CD4-positive, CD25-positive, alpha-beta regulatory T cell (primary cell): Measurements from ENCODE around the gene RPRD1B. TPM values are rescaled to one million over a fixed set of nuclear protein-coding genes. Genes with fewer than 3 reads are reported as not detected.

Experiments used
- ATAC-seq, 2 donors: fragments of 150-1000 bp; cut with Tn5 transposase; one replicate each; pipeline ENCODE4 v1.10.0; 2021; ENCODE audit warnings: low read depth in 2 of 2, moderate number of reproducible peaks in 2 of 2, moderate library complexity in 1 of 2
- DNase-seq, 3 donors: peaks; one replicate each; pipeline versions ENCODE4 v3.0.0 to v3.0.0-alpha.2; 2012 to 2022; ENCODE audit warnings: mixed read lengths in 1 of 3
- H3K27ac ChIP-seq: one replicate; pipeline ENCODE4 v1.7.0; 2013; ENCODE audit warnings: mild to moderate bottlenecking, low read length; ENCODE audit not compliant: insufficient read depth, poor library complexity, severe bottlenecking
- H3K27me3 ChIP-seq: one replicate; pipeline ENCODE4 v1.7.0; 2013; ENCODE audit warnings: low read length; ENCODE audit not compliant: control insufficient read depth, insufficient read depth
- H3K36me3 ChIP-seq: one replicate; pipeline ENCODE4 v1.7.0; 2013; ENCODE audit warnings: mild to moderate bottlenecking, low read length, moderate library complexity; ENCODE audit not compliant: control insufficient read depth, insufficient read depth
- H3K4me1 ChIP-seq: 2 replicates; pipeline ENCODE4 v1.7.0; 2013; ENCODE audit warnings: mild to moderate bottlenecking, low read length; ENCODE audit not compliant: insufficient read depth, control insufficient read depth, poor library complexity, severe bottlenecking
- H3K4me3 ChIP-seq: one replicate; pipeline ENCODE4 v1.7.0; 2013; ENCODE audit warnings: low read depth, mild to moderate bottlenecking, low read length, moderate library complexity
- H3K9me3 ChIP-seq, 2 experiments: 1 replicate in 1 of 2; 2 replicates in 1 of 2; pipeline ENCODE4 v1.7.0; 2013; ENCODE audit warnings: low read length in 2 of 2, mild to moderate bottlenecking in 1 of 2, moderate library complexity in 1 of 2; ENCODE audit not compliant: control insufficient read depth in 2 of 2
- H3K27ac Mint-ChIP-seq, 3 donors: one replicate each; pipeline ENCODE4 v1.8.0; 2020 to 2022; ENCODE audit warnings: mild to moderate bottlenecking in 3 of 3, mixed read lengths in 3 of 3, moderate library complexity in 2 of 3
- H3K27me3 Mint-ChIP-seq: one replicate; pipeline ENCODE4 v1.8.0; 2022; ENCODE audit warnings: mild to moderate bottlenecking, mixed read lengths
- H3K36me3 Mint-ChIP-seq: one replicate; pipeline ENCODE4 v1.8.0; 2020; ENCODE audit warnings: mixed read lengths
- H3K4me1 Mint-ChIP-seq, 4 donors: one replicate each; pipeline ENCODE4 v1.8.0; 2020 to 2022; ENCODE audit warnings: mixed read lengths in 4 of 4, mild to moderate bottlenecking in 1 of 4
- H3K4me3 Mint-ChIP-seq, 4 donors: one replicate each; pipeline ENCODE4 v1.8.0; 2020 to 2022; ENCODE audit warnings: mild to moderate bottlenecking in 4 of 4, mixed read lengths in 4 of 4, moderate library complexity in 3 of 4
- H3K9me3 Mint-ChIP-seq, 7 donors: one replicate each; pipeline ENCODE4 v1.8.0; 2020 to 2022; ENCODE audit warnings: mixed read lengths in 7 of 7, mild to moderate bottlenecking in 3 of 7, moderate library complexity in 2 of 7
- polyA plus RNA-seq, 4 donors: library from polyadenylated mRNA; unstranded; fragments of 300-500 nt; fragmentation: Illumina TruSeq; gene quantifications; one replicate each; pipeline ENCODE4 v1.2.3, GENCODE V29; 2021
- total RNA-seq: library from RNA; stranded (reverse); gene quantifications from one replicate; pipeline ENCODE4 v1.2.3, GENCODE V29; 2022

RPRD1B gene
- total and polyA plus RNA-seq, 5 donors from 2014 or later = 3.8 to 54.0 (median 4.4) TPM

- Histone ChIP-seq H3K9me3 (no peaks in the 10 kb centered on the region), H3K4me1 (no peaks in the 10 kb centered on the region), H3K27ac (no peak overlapping the region), H3K4me3 (no peak overlapping the region), H3K27me3 (no peaks in the 10 kb centered on the region), H3K36me3 (no peaks in the 10 kb centered on the region)
- ATAC-seq = no peak
- no peaks in the 10 kb centered on the region for H3K36me3 Mint-ChIP-seq
- H3K4me1 Mint-ChIP-seq = peaks cover 0 to 7% (median 0%) of the 10 kb centered on the region in 4 donors
- no peak overlapping the region for H3K27ac Mint-ChIP-seq
- H3K4me3 Mint-ChIP-seq = no peak overlapping the region
- peaks cover 14% of the 10 kb centered on the region for H3K27me3 Mint-ChIP-seq
- DNase-seq = no peak
- H3K9me3 Mint-ChIP-seq = no peaks in the 10 kb centered on the region
These were observed 82.3 kb downstream of the RPRD1B start for GRCh38 chr20:38115896-38116295.

- ATAC-seq (no peak), DNase-seq (no peak)
- peaks cover 0 to 7% (median 0%) of the 10 kb centered on the region in 4 donors for H3K4me1 Mint-ChIP-seq
- Histone ChIP-seq H3K36me3 (no peaks in the 10 kb centered on the region), H3K27ac (no peak overlapping the region), H3K27me3 (no peaks in the 10 kb centered on the region), H3K9me3 (no peaks in the 10 kb centered on the region), H3K4me1 (no peaks in the 10 kb centered on the region), H3K4me3 (no peak overlapping the region)
- H3K9me3 Mint-ChIP-seq = no peaks in the 10 kb centered on the region
- H3K27me3 Mint-ChIP-seq = peaks cover 14% of the 10 kb centered on the region
- no peaks in the 10 kb centered on the region for H3K36me3 Mint-ChIP-seq
- peak overlapping the region in 1 of 3 donors; percentile 8 for H3K27ac Mint-ChIP-seq
- no peak overlapping the region for H3K4me3 Mint-ChIP-seq
These were observed 83.0 kb downstream of the RPRD1B start for GRCh38 chr20:38116409-38117165.

- H3K9me3 ChIP-seq = no peaks in the 10 kb centered on the region
- ATAC-seq (no peak), DNase-seq (no peak)
- peaks cover 14% of the 10 kb centered on the region for H3K27me3 Mint-ChIP-seq
- no peaks in the 10 kb centered on the region for H3K36me3 Mint-ChIP-seq
- no peak overlapping the region for H3K27ac ChIP-seq
- no peak overlapping the region for H3K27ac Mint-ChIP-seq
- H3K36me3 ChIP-seq = no peaks in the 10 kb centered on the region
- no peaks in the 10 kb centered on the region for H3K4me1 ChIP-seq
- peaks cover 0 to 7% (median 0%) of the 10 kb centered on the region in 4 donors for H3K4me1 Mint-ChIP-seq
- H3K4me3 Mint-ChIP-seq = no peak overlapping the region
- no peaks in the 10 kb centered on the region for H3K27me3 ChIP-seq
- no peak overlapping the region for H3K4me3 ChIP-seq
- H3K9me3 Mint-ChIP-seq = no peaks in the 10 kb centered on the region
These were observed 83.7 kb downstream of the RPRD1B start for GRCh38 chr20:38117205-38117604.

- DNase-seq = no peak
- H3K36me3 ChIP-seq = no peaks in the 10 kb centered on the region
- H3K27me3 ChIP-seq = no peaks in the 10 kb centered on the region
- Mint-ChIP-seq H3K9me3 (no peaks in the 10 kb centered on the region), H3K4me1 (peaks cover 0 to 7% (median 0%) of the 10 kb centered on the region in 4 donors), H3K27ac (no peak overlapping the region), H3K4me3 (no peak overlapping the region), H3K27me3 (peaks cover 14% of the 10 kb centered on the region), H3K36me3 (no peaks in the 10 kb centered on the region)
- ATAC-seq = no peak
- H3K9me3 ChIP-seq = no peaks in the 10 kb centered on the region
- H3K4me1 ChIP-seq = no peaks in the 10 kb centered on the region
- H3K4me3 ChIP-seq = no peak overlapping the region
- H3K27ac ChIP-seq = no peak overlapping the region
These were observed 84.1 kb downstream of the RPRD1B start for GRCh38 chr20:38117635-38118034.

DNA sequence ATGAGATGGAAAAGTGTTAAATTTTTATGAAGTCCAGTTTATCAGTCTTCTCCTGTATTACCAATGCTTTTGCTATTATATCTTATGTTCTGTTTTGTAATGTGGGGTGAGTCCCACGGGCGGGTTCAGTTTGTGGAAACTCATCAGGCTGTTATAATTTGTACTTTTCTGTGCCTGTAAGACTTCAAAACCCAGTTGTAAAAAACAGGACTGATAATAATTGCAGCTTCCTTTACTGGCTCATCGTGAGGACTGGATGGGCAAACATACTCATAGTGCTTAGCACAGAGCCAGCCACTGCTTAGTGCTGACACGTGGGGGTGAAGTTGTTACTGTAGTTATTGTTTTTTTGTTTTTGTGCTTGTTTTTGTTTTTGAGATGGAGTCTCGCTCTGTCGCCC, 85.9 kb downstream of the RPRD1B start:
- Mint-ChIP-seq H3K27ac (no peak overlapping the region), H3K36me3 (no peaks in the 10 kb centered on the region), H3K9me3 (no peaks in the 10 kb centered on the region), H3K4me3 (no peak overlapping the region), H3K27me3 (peaks cover 14% of the 10 kb centered on the region), H3K4me1 (peaks cover 0 to 7% (median 0%) of the 10 kb centered on the region in 4 donors)
- no peak for DNase-seq
- no peak overlapping the region for H3K4me3 ChIP-seq
- no peak for ATAC-seq
- no peaks in the 10 kb centered on the region for H3K27me3 ChIP-seq
- no peaks in the 10 kb centered on the region for H3K9me3 ChIP-seq
- no peak overlapping the region for H3K27ac ChIP-seq
- H3K36me3 ChIP-seq = no peaks in the 10 kb centered on the region
- H3K4me1 ChIP-seq = no peaks in the 10 kb centered on the region

DNA sequence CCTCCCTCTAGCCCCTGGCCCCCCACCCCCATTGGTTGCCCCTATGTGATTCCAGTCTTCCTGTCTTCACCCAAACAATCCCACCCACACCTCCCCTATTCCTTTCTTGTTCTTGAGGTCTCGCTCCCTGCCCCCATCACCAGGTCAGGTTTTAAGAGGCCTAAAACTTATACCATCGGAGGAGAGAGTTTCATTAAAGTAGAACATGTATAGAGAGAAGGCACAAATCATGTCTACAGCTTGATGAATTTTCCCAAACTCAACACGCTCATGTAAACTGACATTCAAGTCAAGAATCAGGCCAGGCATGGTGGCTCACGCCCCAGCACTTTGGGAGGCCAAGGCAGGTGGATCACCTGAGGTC, 87.1 kb downstream of the RPRD1B start:
- H3K27me3 Mint-ChIP-seq = peaks cover 14% of the 10 kb centered on the region
- H3K4me3 ChIP-seq = no peak overlapping the region
- H3K4me3 Mint-ChIP-seq = no peak overlapping the region
- H3K4me1 ChIP-seq = no peaks in the 10 kb centered on the region
- no peak overlapping the region for H3K27ac ChIP-seq
- no peak overlapping the region for H3K27ac Mint-ChIP-seq
- no peaks in the 10 kb centered on the region for H3K9me3 ChIP-seq
- ATAC-seq = no peak
- peaks cover 0 to 7% (median 0%) of the 10 kb centered on the region in 4 donors for H3K4me1 Mint-ChIP-seq
- H3K27me3 ChIP-seq = no peaks in the 10 kb centered on the region
- H3K9me3 Mint-ChIP-seq = no peaks in the 10 kb centered on the region
- DNase-seq = no peak
- H3K36me3 Mint-ChIP-seq = no peaks in the 10 kb centered on the region
- no peaks in the 10 kb centered on the region for H3K36me3 ChIP-seq

DNA sequence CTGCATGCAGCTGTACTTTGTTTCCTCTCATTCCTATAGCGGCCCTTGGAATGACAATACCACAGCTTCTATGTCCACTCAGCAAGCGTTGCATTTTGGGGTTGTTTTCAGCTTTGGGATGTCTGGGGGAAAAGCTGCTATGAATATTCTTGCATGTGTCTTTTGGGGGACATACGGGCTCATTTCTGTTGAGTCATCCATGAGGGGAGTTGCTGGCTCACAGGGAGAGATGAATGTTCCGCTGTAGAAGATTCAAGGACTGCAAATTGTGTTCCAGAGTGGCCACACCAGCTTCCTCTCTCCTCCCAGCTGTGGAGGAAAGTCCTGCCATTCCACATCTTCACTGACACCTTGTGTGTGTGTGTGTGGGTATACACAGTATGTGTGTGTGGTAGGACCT, 88.2 kb downstream of the RPRD1B start:
- H3K27me3 Mint-ChIP-seq = peaks cover 8% of the 10 kb centered on the region
- no peaks in the 10 kb centered on the region for H3K27me3 ChIP-seq
- no peaks in the 10 kb centered on the region for H3K4me1 ChIP-seq
- no peaks in the 10 kb centered on the region for H3K9me3 ChIP-seq
- ATAC-seq = no peak
- no peaks in the 10 kb centered on the region for H3K36me3 Mint-ChIP-seq
- H3K36me3 ChIP-seq = no peaks in the 10 kb centered on the region
- no peak overlapping the region for H3K4me3 ChIP-seq
- no peak overlapping the region for H3K27ac ChIP-seq
- no peaks in the 10 kb centered on the region for H3K9me3 Mint-ChIP-seq
- H3K4me3 Mint-ChIP-seq = no peak overlapping the region
- H3K27ac Mint-ChIP-seq = no peak overlapping the region
- peaks cover 0 to 7% (median 0%) of the 10 kb centered on the region in 4 donors for H3K4me1 Mint-ChIP-seq
- no peak for DNase-seq

- no peak for DNase-seq
- no peaks in the 10 kb centered on the region for H3K27me3 ChIP-seq
- ATAC-seq = no peak
- H3K4me3 ChIP-seq = no peak overlapping the region
- no peaks in the 10 kb centered on the region for H3K4me1 ChIP-seq
- Mint-ChIP-seq H3K36me3 (no peaks in the 10 kb centered on the region), H3K4me1 (no peaks in the 10 kb centered on the region), H3K4me3 (no peak overlapping the region), H3K27me3 (no peaks in the 10 kb centered on the region), H3K9me3 (no peaks in the 10 kb centered on the region), H3K27ac (no peak overlapping the region)
- no peak overlapping the region for H3K27ac ChIP-seq
- H3K9me3 ChIP-seq = no peaks in the 10 kb centered on the region
- H3K36me3 ChIP-seq = no peaks in the 10 kb centered on the region
These were observed 89.6 kb downstream of the RPRD1B start for GRCh38 chr20:38123021-38123587.
